HL-60 (cell line): ENCODE results near the gene RFXAP.

Experiments used
- GABPA ChIP-seq: IDR thresholded peaks from 2 replicates; pipeline ENCODE4 v1.6.1; 2012; ENCODE audit warnings: low read depth
- POLR2AphosphoS5 ChIP-seq: IDR thresholded peaks from 2 replicates; pipeline ENCODE4 v1.6.1; 2012; ENCODE audit warnings: low read depth
- SPI1 ChIP-seq: IDR thresholded peaks from 2 replicates; pipeline ENCODE4 v1.6.1; 2012; ENCODE audit warnings: low read depth, mild to moderate bottlenecking, borderline replicate concordance
- TF ChIP-seq, protein P1 (sequence below): IDR thresholded peaks from one replicate; pipeline ENCODE4 v1.5.1; 2011; ENCODE audit warnings: low read length, control low read depth, inconsistent platforms; ENCODE audit not compliant: insufficient read depth
- TF ChIP-seq, protein P2 (sequence below): IDR thresholded peaks from 2 replicates; pipeline ENCODE4 v1.6.1; 2012; ENCODE audit warnings: low read depth; ENCODE audit not compliant: insufficient replicate concordance

DNA sequence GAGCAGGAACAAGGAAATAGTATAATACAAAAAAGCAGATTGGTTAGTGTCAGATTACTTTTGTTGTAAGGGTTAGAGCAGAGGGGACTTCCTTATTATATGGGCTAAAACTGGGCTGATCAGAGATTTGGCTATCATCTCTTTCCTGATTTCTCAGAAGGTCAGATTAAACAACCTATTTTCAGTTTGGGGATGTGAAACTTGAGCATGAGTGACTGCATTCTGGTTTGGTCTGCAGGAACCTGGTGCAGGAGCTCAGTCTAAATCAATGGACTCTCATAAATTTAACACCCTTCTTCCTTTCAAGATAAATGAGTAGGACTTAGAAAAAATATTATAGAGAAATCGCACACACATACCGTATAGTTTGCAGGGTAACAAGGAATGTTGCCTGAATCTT is 12.9 kb upstream of the RFXAP start:
- TF ChIP-seq, protein P1, sequence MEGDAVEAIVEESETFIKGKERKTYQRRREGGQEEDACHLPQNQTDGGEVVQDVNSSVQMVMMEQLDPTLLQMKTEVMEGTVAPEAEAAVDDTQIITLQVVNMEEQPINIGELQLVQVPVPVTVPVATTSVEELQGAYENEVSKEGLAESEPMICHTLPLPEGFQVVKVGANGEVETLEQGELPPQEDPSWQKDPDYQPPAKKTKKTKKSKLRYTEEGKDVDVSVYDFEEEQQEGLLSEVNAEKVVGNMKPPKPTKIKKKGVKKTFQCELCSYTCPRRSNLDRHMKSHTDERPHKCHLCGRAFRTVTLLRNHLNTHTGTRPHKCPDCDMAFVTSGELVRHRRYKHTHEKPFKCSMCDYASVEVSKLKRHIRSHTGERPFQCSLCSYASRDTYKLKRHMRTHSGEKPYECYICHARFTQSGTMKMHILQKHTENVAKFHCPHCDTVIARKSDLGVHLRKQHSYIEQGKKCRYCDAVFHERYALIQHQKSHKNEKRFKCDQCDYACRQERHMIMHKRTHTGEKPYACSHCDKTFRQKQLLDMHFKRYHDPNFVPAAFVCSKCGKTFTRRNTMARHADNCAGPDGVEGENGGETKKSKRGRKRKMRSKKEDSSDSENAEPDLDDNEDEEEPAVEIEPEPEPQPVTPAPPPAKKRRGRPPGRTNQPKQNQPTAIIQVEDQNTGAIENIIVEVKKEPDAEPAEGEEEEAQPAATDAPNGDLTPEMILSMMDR, result no peak
- TF ChIP-seq POLR2AphosphoS5, result no peak
- TF ChIP-seq, protein P2, sequence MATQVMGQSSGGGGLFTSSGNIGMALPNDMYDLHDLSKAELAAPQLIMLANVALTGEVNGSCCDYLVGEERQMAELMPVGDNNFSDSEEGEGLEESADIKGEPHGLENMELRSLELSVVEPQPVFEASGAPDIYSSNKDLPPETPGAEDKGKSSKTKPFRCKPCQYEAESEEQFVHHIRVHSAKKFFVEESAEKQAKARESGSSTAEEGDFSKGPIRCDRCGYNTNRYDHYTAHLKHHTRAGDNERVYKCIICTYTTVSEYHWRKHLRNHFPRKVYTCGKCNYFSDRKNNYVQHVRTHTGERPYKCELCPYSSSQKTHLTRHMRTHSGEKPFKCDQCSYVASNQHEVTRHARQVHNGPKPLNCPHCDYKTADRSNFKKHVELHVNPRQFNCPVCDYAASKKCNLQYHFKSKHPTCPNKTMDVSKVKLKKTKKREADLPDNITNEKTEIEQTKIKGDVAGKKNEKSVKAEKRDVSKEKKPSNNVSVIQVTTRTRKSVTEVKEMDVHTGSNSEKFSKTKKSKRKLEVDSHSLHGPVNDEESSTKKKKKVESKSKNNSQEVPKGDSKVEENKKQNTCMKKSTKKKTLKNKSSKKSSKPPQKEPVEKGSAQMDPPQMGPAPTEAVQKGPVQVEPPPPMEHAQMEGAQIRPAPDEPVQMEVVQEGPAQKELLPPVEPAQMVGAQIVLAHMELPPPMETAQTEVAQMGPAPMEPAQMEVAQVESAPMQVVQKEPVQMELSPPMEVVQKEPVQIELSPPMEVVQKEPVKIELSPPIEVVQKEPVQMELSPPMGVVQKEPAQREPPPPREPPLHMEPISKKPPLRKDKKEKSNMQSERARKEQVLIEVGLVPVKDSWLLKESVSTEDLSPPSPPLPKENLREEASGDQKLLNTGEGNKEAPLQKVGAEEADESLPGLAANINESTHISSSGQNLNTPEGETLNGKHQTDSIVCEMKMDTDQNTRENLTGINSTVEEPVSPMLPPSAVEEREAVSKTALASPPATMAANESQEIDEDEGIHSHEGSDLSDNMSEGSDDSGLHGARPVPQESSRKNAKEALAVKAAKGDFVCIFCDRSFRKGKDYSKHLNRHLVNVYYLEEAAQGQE, result no peak
- no peak for TF ChIP-seq GABPA
- TF ChIP-seq SPI1, result no peak
